HL-60/S4 treated with phorbol 12-myristate 13-acetate at 8.2 ng/mL for 4 days and 3 days (cell line): Measurements from ENCODE around the gene TMC6.

Source experiments
- in situ Hi-C: fragments of 300-500 bp; cut with MboI; formaldehyde crosslinking; loops from 2 replicates; pipeline ENCODE4 v1.15.0; 2022; ENCODE audit warnings: low sequenced_read_pairs

Gene TMC6

GRCh38 chr17:78111016-78111726, 17.4 kb downstream of the TMC6 start:
- in situ Hi-C loops, result no loop called here

GRCh38 chr17:78110363-78111015, 18.1 kb downstream of the TMC6 start:
- in situ Hi-C loops, result no loop called here

- in situ Hi-C loops, result no loop called here
Observed at GRCh38 chr17:78109489-78109761, 19.1 kb downstream of the TMC6 start.

- in situ Hi-C loops, result no loop called here
Observed at GRCh38 chr17:78108726-78109488, 19.6 kb downstream of the TMC6 start.

- in situ Hi-C loops, result no loop called here
Observed at GRCh38 chr17:78107976-78108725, 20.4 kb downstream of the TMC6 start.

GRCh38 chr17:78107457-78107856, 21.1 kb downstream of the TMC6 start:
- in situ Hi-C loops, result no loop called here

GRCh38 chr17:78106211-78106610, 22.3 kb downstream of the TMC6 start:
- in situ Hi-C loops, result no loop called here

GRCh38 chr17:78105551-78105950, 23.0 kb downstream of the TMC6 start:
- in situ Hi-C loops, result no loop called here

GRCh38 chr17:78105101-78105500, 23.5 kb downstream of the TMC6 start:
- in situ Hi-C loops, result no loop called here

- in situ Hi-C loops, result no loop called here
Observed at GRCh38 chr17:78104540-78104941, 24.0 kb downstream of the TMC6 start.

- in situ Hi-C loops, result no loop called here
Observed at GRCh38 chr17:78103311-78103710, 25.2 kb downstream of the TMC6 start.

- in situ Hi-C loops, result no loop called here
Observed at GRCh38 chr17:78101542-78101941, 27.0 kb downstream of the TMC6 start.

GRCh38 chr17:78101112-78101511, 27.4 kb downstream of the TMC6 start:
- in situ Hi-C loops, result no loop called here

- in situ Hi-C loops, result no loop called here
Observed at GRCh38 chr17:78096093-78096492, 32.5 kb downstream of the TMC6 start.

- in situ Hi-C loops, result no loop called here
Observed at GRCh38 chr17:78095035-78095434, 33.5 kb downstream of the TMC6 start.

GRCh38 chr17:78092794-78093324, 35.7 kb downstream of the TMC6 start:
- in situ Hi-C loops, result no loop called here

- in situ Hi-C loops, result loop anchor here (10.0 kb wide), 1 partner anchor 155 kb away; no protein-coding TSS in a partner anchor
Observed at GRCh38 chr17:78089576-78090281, 38.8 kb downstream of the TMC6 start.

GRCh38 chr17:78088529-78088928, 40.0 kb downstream of the TMC6 start:
- in situ Hi-C loops, result loop anchor here (10.0 kb wide), 1 partner anchor 156 kb away; no protein-coding TSS in a partner anchor

GRCh38 chr17:78086740-78087139, 41.8 kb downstream of the TMC6 start:
- in situ Hi-C loops, result loop anchor here (10.0 kb wide), 1 partner anchor 158 kb away; no protein-coding TSS in a partner anchor

GRCh38 chr17:78082988-78083387, 45.6 kb downstream of the TMC6 start:
- in situ Hi-C loops, result loop anchor here (10.0 kb wide), 1 partner anchor 162 kb away; no protein-coding TSS in a partner anchor
